NCI-H1417 treated with DMSO at 0.1 percent for 48 hours (cell line): Measurements from ENCODE around the gene PCLO.

Experiments used
- DNase-seq: peaks from one replicate; lab custom pipeline; 2025; lab: John Stamatoyannopoulos, UW

Gene PCLO

DNA sequence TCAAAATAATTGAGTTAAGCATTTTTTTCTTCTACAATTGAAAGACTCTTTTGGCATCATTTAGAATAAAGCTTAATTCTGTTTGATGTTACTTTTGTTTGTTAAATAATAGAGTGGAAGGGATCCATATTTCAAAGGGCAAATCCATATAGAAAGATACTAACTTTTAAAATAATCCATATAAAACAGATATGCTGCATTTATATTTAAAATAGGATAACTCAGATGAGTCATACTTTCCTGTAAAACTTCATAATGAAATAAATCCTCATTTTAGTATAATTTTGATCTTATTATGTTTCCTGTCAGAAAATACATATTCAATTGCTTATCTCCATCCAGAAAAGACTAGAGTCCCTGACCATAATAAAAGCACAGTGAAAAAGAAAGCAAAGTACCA is 323.6 kb downstream of the PCLO start:
- DNase-seq: no peak

DNA sequence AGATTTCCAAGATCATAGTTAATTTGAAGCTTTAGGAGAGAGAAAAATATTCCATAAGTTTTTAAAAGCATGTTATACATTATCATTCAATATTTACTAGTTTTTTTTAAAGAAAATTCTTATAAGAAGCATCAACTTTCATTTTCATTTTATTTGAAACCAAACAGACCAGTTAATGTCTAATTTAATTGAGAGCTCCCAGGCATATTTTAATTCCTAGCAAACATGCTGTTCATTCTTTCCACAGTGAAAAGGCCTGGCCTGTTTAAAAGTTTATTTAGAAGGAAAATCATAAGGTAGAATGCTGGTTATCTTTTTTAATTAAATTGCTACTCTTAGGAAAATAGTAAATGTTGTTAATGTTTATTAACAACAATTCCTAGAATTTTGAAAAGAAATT is 324.4 kb downstream of the PCLO start:
- DNase-seq: no peak

DNA sequence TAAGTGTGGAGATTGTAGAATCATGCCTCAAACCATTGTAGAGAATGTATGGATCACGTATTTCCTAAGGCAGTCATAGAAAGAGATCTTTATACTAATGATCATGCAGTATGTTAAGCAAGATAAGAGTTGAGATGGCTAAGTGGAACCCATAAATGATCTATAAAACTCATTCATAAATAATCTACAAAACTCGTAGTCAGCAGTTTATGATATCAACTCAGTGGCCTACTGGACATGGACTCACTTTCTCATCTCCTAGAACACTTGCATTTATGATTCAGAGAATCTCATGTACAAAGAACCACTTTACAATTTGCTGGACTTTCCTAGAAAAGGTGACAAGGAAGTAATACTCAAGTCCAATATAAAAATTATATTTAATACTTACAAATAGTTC is 339.6 kb downstream of the PCLO start:
- no peak for DNase-seq

DNA sequence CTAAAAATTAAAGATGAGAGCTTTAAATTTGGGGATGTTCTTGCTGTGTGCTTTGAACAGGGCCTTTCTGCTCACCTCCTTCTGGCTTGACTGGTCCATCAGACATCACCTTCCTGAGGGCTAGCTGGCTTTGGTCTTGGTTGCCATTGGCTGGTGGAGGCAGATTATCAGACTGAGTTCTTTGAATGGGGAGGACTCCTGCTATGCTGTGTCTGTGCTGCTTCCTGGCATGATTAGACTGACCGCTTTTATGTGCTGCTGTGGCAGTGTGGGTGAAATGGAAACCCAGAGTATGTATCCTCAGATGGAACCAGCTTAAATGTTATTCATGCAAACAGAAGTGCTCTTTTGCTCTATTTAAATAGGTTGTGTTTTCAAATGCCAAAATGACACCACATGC is 341.6 kb downstream of the PCLO start:
- no peak for DNase-seq

- no peak for DNase-seq
Observed at GRCh38 chr7:82818171-82818570, 344.5 kb downstream of the PCLO start.

DNA sequence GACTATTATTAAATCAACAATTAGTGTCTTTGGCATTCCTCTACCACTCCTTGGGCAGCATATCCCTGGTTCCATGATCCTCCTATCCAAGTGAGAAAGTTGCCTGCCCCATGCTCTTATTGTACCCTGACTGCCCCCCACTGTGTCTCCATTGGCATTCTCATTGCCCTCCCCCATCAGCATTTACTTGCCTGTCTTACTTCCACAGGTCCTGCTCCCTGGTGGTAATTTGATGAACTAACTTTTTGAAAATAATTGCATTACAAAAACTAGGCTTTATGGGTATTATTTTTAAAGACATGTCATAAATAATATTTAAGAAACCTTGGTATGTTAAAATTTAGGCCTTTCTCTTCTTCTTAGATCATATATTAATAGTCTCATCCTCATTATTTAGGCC is 346.4 kb downstream of the PCLO start:
- DNase-seq: no peak

DNA sequence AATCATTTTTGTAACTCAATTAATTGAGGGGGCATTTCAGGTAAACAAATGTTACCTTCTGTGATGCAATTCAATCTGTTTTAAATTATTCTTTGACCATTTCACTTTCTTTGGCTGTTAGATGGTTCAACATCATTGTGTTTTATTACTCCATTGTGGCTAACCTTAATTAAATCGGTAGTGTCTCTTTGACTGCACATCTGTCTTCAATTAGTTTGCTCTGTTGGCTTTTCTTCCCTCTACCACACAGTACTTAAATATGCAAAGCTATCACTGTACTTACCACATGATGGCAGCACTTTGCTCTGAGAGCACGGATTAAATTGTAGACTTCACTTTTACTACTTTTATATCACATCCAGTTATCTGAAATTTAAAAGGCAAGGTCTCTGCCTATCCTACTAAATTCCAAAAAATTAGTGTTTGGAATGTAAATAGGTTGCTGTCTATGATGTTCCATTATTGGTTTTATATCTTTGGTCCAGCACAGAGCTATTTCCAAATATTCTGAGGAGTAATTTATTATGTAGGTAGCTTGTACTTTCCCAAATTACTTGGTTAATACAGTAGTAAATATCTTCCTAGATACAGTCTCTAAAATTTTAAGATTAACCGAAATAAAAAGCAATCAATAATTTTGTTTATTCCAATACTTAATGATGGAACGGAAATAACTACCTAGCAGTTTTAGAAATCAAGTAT is 352.0 kb downstream of the PCLO start:
- DNase-seq: peak; percentile 40

- no peak for DNase-seq
Observed at GRCh38 chr7:82808633-82809032, 354.1 kb downstream of the PCLO start.

DNA sequence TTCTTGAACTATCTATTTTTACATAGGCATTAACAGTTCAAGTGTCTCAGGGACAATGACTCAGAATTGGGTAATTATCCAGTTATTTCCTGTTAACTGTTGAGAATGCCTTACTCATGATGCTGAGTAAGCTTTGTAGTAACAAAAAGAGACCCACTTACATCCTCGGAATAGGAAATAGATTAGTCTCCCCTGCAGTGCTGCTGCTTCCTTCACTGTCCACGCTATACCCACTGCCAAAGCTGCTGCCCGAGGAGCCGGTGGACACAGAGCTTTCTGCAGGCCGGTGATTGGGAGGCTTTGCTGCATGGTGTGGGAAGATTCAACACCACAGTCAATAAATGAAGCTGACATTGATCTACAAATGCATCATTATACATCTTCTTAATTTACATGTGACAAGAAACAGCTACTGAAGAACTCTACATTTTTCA is 357.1 kb downstream of the PCLO start:
- peak; percentile 34 for DNase-seq

DNA sequence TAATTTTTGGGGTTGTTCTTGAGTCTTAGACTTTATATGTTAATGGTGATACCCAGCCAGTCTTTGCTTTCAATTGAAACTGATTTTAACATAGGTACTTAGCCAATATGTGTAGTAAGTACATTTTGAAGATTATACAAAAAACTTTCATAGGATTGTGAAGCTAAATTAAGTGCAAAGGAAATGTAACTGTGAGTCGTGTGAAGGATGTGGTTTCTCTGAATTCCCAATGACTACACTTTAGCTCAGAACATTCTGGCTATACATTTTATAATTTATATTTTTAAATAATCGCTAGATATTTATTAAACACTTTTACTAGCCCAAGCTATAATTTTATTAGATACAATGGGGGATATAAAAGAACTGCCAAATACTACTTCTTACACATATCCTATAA is 359.3 kb downstream of the PCLO start:
- no peak for DNase-seq

- DNase-seq: no peak
Observed at GRCh38 chr7:82789883-82790609, 372.6 kb downstream of the PCLO start.

DNA sequence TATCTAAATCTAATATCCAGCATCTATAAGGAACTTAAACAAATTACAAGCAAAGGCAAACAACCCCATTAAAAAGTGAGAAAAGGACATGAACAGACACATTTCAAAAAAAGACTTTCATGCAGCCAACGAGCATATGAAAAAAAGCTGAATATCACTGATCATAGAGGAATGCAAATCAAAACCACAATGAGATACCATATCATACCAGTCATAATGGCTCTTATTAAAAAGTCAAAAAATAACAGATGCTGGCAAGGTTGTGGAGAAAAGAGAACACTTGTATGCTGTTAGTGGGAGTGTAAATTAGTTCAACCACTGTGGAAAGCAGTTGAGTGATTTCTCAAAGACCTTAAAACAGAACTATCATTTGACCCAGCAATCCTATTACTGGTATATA is 384.7 kb downstream of the PCLO start:
- no peak for DNase-seq

DNA sequence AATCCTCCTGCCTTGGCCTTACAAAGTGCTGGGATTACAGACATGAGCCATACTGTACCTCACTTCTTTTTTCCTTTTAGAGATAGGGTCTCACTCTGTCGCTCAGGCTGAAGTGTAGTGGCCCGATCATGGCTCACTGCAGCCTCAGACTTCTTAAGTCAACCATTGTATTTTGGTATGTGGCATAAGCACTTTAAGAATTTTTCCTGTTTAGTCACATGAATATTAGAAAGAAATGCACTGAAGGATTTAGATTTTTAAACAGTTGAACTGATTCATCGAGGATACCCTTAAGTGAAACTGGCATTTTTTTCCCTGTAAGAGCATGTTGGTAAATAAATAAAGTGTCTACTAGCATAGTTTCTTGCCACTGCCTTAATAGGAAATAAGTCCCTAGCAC is 399.8 kb downstream of the PCLO start:
- DNase-seq: no peak

DNA sequence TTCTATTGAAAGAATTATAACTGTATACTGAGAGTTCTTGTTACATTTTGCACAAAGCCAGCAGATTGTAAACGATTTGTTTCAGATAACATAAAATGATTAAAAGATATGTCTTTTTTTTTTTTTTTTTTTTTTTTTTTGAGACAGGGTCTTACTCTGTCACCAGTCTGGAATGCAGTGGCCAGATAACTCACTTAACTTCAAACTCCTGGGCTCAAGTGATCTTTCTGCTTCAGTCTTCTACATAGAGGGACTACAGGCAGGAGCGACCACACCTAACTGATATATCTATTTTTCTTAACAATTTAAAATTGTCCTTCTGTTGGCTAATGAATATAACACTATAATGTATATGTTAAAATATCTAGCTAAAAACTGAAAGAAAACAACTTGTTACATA is 401.9 kb downstream of the PCLO start:
- DNase-seq: no peak

- DNase-seq: no peak
Observed at GRCh38 chr7:82760074-82760473, 402.6 kb downstream of the PCLO start.

GRCh38 chr7:82755705-82756551 is 406.8 kb downstream of the PCLO start:
- DNase-seq: no peak

DNA sequence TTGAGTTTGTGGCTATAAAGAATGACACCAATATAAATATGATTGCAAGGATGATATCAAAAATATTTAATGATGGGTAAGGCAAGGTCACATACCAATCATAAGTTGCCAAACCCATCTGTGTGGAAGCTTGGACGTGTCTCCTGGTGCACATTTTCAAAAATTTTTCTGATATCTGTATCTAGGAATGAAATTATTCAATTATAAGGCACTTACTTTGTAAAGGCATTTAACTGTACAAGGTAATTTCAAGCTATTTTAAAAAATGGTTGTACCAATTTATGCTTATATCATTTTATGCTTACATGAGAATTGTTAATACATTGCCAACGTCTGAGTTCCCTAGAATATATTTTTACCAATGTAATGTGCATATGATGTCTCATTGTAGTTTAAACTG is 412.7 kb downstream of the PCLO start:
- DNase-seq: no peak

DNA sequence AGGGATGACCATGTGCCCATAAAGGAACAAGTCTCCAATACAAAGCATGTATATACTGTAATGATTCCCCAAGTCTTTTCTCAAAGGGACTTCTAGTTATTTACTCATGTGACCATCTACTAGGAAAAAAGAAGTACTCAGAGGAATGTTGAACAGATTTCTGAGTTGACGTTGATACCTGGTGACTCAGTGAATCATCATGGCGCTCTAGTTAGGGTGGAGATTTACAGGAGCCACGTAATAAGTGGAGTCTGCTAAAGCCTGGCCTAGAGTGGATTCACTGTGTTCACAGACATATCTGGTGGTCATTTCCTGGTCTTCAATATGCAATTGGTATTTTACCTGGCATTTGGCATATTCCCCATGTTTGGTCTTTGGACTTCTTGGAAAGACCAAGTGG is 416.9 kb downstream of the PCLO start:
- DNase-seq: no peak

GRCh38 chr7:82745117-82745516 is 417.6 kb downstream of the PCLO start:
- no peak for DNase-seq

DNA sequence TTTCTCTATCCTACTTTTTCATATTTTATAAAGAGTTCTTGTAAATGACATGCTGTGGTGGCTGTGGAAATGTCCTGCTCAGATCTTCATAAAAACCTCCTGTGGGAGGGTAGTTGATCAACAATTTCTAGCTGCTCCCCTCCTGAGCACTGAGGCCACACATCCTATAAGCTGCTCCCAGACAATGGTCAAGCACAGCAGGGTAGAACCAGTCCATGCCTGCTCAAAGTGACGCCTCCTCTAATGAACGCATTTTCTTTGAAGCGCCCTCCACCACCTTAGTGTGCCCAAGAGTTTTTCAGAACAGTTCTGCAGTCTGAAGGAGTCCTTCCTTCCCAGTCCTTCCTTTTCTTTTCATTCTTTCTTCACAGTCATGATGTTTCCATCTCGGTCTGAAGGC is 420.5 kb downstream of the PCLO start:
- no peak for DNase-seq

DNA sequence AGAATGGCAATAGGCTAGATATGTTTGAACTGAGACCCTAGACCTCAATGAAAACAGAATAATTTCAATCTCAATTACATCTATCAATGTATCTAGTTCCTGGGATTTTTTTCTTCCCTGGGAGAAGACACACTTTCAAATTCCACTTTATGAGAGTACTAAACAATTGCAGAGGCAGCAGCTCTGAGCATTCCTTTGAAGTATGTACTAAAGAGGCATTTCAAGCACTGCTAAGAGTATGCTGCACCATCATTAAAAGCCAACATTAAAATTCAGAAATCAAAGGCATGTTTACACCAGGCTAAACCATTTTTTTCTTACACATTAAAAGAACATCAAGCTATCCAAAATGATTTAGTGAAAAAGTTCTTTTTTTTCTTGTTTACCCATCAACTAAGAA is 421.2 kb downstream of the PCLO start:
- DNase-seq: no peak

GRCh38 chr7:82740246-82740848 is 422.3 kb downstream of the PCLO start:
- peak; percentile 11 for DNase-seq

DNA sequence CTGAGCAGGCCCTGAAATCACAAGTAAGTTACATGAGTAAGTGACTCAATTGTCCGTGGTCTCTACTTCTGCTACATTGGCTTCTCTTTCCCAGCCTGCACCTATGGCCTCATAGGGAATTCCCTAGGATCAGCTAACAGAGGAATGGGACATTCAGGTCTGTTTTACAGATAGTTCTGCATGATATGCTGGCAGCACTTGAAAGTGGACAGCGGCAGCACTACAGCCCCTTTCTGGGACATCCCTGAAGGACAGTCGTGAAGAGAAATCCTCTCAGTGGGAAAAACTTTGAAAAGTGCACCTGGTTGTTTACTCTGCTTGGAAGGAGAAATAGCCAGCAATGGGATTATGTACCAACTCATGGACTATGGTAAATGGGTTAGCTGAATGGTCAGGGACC is 426.1 kb downstream of the PCLO start:
- DNase-seq: no peak
